Left hindlimb (tissue), 1 donor: ENCODE measurements around the gene ZNF217.
A peak's percentile ranks its signal among the peaks of the same experiment; 100 is the strongest.
"Not testable (repeated sequence)": the region's sequence is repeated elsewhere in the genome, so short reads cannot be mapped to it uniquely, and the experiment has no call there.

ENCODE experiments used
- DNase-seq: peaks from one replicate; pipeline ENCODE4 v3.0.0-alpha.2; 2018

The ZNF217 gene

DNA sequence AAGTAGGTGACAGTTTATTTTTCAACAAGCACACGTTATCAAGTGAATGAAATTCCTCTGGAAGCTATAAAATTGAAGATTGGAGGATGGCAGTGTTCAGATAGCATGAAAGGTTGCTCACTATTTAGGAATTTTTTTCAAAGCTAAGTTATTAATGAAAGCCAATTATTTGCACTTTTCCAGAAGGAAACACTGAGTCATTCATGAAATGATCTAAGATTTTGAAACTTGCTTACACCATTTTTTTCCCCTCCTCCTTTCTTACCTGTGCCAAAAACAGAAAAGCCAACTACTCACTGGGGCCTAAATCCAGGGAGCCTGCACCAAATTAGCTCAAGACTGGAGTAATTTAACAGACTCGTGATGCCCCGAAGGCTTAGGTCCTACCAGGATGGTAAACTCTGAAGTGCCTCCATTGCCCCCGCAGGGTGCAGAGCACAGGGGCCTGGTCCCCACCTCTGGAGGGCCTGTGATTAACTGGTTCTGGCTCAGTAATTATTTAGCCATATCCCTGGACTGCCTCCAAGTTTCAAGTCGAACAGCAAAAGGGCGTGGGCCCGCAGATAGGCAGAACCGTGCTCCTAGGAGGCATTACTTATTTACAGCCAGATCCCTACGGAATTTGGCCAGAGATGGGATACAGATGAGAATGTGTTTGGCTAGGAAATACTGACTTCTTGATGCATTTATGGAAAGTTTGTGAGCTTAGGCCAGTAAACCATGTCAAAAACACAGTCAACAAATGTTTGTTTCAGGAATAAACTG is 28.0 kb upstream of the ZNF217 start:
- peak; percentile 66 for DNase-seq

DNA sequence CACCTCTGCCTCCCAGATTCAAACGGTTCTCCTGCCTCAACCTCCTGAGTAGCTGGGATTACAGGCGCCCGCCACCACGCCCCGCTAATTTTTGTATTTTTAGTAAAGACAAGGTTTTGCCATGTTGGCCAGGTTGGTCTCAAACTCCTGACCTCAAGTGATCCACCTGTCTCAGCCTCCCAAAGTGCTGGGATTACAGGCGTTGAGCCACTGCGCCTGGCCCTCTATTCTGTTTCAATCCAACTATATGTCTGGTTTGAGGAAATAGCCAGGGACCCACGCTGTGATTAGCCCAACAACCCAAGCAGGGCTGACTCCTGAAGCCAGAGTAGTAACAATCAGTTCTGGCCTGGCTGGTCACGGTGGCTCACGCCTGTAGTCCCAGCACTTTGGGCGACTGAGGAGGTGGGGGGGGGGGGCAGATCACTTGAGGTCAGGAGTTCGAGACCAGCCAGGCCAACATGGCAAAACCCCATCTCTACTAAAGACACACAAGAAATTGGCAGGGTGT is 24.9 kb upstream of the ZNF217 start:
- DNase-seq = not testable (repeated sequence)

DNA sequence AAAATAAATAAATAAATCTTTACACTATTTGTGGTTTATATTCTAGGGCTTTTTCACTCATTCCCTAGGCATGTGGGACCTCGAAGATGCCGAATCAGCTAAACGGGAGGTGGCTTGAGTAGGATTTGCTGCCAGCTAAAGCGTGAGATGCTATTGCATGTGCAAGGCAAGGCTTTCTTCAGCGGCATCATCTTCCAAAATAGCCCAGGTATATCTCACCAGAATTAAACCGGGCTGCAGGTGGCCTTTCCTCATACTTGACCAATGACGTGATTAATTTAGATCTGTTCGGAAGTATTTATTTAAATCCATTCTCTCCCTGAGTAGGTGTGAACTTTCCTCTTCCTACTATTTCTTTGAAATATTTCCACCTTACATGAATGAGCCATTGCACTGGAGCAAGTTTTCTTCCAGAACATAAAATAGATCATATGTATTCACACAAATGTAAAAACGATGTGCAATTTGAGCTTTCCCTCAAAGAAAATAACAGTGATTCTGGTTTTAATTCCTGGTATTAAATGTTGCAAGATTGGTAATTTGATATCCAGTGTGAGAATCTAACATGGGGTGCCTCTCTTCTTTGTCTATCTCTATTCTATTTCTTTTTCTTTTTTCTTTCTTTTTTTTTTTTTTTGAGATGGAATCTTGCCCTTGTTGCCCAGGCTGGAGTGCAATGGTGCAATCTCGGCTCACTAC is 24.3 kb upstream of the ZNF217 start:
- no peak for DNase-seq

DNA sequence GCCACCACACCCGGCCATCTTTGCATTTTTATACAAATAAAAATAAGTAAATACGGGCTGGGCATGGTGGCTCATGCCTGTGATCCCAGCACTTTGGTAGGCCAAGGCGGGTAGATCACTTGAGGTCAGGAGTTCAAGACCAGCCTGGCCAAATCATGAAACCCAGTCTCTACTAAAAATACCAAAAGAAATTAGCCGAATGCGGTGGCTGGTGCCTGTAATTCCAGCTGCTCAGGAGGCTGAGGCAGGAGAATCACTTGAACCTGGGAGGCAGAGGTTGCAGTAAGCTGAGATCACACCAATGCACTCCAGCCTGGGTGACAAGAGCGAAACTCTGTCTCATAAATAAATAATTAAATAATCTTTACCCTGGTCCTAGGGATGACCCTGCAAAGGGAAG is 22.9 kb upstream of the ZNF217 start:
- DNase-seq = not testable (repeated sequence)

DNA sequence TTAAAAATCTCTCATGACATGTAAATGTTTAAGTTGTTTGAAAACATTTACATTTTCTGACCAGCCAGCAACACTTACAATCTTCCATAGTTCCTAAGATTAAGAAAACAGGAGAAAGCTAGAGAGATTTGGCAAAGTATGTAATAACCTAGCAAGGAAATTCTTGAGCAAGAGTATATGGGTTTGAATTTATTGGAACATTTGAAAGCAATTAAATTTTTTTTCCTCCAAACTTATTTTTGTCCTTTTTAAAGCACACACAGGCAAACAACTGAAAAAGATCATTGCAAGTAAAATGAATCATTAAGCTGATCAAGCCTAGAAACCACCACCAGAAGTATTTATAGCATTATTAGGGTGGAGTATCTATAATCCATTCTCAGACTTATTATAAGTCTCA is 20.1 kb upstream of the ZNF217 start:
- no peak for DNase-seq

DNA sequence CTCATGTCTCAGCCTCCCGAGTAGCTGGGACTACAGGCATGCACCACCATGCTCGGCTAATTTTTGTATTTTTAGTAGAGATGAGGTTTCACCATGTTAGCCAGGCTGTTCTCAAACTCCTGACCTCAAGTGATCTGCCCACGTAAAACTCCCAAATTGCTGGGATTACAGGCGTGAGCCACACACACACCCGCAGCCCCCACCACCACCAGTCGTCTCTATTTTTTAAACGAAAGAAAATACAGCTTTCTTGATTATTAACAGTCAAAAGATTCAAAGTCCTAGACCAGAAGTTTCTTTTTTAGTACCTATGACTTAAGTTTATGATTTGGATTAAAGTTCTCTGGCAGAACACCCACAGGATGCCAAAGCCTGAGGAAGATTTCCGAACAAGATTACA is 18.6 kb upstream of the ZNF217 start:
- not testable (repeated sequence) for DNase-seq

DNA sequence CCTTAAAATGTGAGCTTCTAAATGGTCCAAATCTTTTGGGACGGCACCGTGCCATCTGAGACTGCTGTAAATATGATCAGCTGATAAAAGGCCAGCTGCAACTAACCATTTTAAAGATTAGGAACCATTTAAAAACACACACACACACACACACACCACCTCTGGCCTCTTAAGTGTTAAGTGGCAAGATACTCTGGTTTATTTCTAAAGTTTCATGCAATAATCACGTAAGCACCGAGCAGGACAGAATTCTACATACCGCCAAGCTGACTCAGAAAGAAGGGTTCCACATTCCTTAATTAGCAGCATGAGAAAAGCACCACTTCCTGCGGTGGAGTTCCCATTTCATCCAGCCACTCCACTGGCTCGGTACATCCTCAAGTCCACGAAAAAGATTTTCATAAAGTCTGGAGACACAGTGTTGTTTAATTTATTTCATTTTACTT is 17.8 kb upstream of the ZNF217 start:
- DNase-seq = peak; percentile 43

DNA sequence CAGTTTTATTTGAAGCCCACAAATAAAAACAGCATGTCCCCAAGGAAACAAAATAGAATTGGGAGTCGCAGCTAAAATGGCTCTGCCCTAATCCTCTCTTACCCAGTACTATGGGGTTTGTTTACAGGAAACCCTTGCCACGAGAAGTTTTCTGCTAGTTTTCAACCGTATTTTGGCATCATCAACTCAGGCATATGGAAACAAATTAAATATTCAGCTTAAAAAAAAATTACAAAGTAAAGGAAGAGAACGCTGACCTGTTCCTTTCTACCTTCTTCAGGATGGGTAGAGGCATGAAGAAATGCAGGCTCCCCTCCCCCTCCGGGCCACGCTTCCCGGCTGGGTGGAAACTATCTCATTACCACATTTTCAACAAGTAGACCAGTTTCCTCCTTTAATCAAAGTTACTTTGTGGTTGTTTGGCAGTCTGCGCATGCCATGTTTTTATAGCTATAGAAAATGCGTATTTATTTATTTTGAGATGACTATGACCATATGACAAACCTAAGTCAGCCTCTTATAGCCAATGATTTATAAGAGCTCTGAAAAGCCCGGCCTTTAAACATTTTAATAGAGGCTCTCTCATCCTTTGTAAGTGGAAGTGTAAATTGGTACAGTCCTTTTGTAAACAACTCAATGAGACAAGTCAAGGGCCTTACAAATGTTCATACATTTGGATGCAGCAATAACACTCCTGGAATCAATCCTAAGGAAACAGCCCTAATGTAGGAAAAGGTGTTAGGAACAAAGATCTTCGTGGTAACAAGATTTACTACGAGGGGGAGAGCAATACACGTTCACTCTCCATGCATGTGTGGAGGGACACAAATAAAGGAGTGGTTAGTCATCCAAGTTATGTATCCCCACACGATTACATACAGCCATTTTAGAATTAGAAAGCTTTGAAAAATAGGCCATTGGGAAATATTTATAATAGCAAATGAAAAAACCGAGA is 16.1 kb upstream of the ZNF217 start:
- DNase-seq = peak; percentile 57

DNA sequence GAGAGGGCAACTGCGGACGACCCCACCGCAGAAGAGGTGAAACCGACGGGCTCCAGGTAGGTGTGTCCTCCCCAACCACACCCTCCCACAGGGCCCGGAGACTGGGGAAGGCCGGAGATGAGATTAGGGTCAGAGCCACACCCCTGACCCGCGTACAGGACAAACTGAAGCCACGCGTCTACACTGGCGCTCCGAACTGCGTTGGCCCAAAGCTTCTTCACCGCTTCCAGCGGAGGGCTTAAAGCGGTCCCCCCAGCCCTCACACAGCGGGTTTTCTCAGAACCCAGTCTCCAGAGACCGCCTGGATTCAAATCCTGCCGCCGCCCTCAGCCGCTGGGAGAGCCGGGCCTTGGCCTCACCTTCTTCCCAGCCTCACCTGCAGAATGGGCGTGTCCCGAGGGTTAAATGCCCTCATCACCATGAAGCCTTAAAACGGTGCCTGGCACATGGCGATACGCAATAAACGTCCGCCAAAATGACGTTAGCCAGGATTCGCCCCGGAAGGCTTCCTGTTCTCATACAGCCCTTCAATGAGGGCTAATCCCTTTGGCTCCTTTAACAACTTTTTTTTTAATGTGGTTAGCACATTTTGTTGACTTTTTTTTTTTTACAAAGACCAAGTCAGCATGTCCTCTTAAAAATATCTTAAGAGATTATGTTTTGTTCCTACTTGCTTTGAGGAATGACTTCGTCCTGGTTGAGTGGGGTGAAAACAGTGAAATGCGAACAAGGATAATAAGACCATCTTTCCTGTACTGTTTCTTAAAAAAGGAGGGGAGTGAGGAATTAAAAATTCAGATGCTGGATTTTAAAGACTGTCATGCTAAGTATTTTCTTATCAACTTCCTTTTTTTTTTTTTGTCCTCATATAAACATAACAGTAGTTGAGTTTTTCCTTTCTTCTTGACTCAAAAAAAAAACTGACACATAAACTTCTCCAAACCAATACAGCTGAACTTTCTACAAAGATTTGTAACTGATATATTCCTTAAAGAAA is 15.1 kb upstream of the ZNF217 start:
- no peak for DNase-seq

DNA sequence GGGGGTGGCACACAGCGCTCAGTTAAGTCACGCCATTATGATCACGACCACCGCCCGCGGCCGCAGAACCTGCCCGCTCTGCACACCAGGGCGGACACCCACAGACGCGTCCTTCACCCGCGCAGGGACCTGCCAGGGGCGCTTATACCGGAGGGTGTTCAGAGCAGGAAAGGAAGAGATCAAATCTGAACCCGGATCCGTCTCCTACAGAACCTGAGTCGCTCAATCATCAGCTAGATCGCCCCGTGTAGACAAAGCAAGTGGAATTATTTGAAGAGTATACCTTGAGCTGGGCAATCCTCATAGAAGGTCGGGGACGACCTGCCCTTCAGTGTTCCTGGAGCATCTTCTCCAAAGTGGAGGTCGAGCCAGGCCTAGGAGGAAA is 14.4 kb upstream of the ZNF217 start:
- DNase-seq = no peak

DNA sequence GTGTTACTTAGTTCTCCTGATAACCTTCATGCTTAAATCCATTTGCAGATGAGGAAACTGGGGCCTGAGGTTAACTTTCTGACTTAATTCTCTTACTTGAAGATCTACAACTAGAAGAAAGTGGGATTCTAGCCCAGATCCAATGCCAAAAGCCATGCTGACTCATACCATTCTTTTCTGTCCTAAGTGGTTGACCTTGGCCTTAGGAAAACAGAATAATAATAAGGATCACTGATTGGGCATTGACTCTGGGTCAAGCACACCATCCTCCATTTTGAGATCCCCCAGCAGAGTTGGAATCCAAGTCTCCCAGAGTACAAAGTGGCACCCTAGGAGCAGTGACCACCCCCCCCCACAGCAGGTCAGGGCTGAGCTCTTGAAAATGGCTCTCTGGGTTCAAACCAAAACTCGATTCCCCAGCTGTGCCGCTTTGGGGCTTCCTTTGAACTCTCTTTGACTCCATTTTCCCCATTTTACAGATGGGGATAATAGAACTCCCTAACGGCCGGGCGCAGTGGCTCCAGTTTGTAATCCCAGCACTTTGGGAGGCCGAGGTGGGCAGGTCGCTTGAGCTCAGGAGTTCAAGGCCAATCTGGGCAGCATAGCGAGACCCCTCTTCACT is 12.8 kb upstream of the ZNF217 start:
- DNase-seq = no peak

DNA sequence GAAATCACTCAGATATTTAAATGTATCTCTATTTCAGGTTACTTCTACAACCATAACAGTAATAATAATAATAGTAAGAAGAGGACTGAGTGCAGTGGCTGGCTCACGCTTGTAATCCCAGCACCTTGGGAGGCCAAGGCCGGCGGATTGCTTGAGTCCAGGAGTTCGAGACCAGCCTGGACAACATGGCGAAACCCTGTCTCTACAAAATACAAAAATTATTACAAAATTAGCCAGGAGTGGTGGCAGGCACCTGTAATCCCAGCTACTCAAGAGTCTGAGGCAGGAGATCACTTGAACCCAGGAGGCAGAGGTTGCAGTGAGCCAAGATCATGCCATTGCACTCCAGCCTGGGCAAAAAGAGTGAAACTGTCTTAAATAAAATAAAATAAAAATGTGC is 11.8 kb upstream of the ZNF217 start:
- not testable (repeated sequence) for DNase-seq

DNA sequence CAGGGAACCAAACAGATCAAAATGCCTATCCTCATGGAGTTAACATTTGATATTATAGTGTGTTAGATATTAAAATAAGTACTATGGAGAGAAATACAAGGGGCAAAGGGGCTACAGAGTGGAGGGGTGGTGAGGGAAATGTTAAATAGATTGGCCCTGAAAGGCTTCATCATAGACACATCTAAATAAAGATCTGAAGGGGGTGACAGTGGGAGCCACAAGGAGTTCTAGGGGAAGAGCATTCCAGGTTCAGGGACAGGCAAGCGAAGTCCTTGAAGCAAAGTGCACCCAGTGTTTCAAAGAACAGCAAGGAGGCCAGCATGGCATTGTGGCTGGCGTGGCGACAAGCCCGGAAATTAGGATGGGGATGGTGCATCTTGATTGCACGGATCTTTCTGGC is 11.2 kb upstream of the ZNF217 start:
- not testable (repeated sequence) for DNase-seq

DNA sequence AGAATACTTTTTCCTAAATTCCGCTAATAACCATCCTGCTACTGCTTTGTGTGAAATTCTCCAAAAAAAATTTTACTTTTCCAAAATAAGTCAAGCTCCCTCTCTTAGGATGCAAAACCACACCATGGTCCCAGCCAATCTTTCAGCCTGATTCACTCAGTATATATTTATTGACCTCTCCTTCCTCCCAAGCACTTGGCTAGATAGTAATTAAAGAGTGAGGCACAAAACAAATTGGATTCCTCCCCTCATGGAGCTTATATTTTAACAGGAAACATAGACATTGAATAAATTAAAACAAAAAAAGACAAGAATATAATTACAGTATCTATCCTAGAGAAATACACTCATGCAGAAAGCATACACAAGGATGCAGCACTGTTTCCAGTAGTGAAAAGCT is 9.0 kb upstream of the ZNF217 start:
- DNase-seq = no peak

DNA sequence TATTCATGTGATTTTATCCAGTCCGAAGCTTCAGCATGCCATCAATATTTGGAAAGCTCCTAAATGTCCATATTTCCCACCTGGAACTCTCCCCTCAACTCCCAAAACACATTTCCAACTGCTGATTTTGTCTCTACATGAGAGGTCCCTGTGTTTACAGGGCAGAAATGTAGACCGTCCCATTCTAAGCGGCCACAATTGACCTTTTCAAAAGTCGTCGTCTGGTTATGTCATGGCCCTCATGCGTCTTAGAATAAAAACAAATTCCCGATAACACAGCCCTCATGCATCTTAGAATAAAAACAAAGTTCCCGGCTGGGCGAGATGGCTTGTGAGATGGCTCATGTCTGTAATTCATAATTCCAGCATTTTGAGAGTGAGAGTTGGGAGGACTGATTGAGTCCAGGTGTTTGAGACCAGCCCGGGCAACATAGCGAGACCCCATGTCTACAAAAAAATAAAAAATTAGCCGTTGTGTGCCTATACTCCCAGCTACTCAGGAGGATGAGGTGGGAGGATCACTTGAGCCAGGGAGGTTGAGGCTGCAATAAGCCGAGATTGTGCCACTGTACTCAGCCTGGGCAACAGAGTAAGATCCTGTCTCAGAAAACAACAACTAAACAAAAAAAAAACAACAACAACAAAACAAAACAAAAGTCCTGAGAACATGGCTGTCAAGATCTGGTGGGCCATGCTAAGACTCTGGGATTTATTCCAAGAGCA is 6.4 kb upstream of the ZNF217 start:
- no peak for DNase-seq

DNA sequence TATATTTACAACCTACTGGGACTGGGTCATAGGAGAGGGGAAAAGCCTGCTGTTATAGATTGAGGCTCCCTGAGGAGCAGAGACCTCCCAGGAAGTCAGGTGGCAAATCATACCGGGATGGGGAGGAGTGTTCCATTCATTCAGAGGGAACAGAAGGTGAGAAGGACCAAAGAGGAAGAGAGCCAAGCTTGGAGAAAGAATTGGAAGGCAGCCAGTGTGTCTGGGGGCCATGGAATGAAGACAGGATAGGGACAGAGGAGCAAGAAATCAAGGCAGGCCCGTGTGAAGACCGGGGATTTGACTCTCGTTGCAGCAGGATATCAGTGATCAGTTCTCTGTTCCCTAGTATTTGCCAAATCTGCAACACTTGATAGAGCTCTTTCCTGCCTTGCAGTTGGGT is 5.7 kb upstream of the ZNF217 start:
- DNase-seq = no peak

DNA sequence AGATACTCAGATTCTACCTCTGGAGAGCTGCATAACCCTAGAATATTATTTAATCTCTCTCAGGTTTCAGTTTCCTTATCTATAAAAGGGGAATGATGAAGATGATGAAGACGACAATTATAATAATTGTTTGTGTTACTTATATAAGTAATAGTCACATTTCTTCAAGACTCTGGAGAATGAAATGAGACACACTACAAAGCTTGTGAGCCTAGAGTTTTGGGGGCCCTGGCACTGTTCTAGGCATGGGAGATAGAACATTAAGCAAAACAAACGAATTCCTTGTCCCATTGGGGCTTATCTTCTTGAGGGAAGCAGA is 5.4 kb upstream of the ZNF217 start:
- no peak for DNase-seq

DNA sequence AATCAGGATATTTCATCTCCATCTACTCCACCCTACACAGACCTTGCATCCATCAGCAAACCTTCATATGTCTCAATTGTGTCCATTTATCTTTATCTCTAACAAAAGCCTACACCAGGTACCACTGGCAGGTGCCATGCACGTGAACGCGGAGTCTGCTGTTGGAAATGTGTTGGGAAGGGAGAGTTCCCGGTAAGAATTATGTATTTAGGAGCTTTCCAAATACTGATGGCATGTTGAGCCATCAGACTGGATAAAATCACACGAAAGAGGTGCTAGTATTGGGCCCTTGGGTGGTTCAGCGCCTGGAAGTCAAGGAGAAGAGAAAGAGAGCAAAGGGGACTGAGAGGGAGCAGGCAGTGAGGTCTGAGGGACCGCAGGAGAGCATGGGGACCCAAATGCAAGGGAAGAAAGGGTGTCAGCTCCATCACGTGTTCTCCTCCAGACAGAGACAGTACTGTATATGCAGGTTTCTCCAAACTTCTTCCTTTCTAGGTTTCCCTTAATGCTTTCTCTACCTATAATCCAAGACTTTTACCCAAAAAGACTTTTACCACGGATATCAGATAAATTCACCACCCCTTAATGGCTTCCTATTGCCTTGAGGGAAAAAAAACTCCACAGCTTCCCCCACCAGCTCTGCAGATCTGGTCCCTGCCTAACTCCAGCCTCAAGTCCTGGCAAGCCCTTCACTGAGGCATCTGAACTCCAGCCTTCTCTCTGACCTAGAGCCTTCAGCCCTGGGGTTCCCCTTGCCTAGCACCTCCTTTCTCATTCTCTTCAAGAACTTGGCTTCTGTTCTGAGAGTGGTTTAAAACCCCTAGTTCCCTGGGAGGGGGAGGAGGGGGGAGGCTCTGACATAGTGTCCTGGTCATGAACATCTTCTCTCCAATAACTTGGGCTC is 4.8 kb upstream of the ZNF217 start:
- no peak for DNase-seq

DNA sequence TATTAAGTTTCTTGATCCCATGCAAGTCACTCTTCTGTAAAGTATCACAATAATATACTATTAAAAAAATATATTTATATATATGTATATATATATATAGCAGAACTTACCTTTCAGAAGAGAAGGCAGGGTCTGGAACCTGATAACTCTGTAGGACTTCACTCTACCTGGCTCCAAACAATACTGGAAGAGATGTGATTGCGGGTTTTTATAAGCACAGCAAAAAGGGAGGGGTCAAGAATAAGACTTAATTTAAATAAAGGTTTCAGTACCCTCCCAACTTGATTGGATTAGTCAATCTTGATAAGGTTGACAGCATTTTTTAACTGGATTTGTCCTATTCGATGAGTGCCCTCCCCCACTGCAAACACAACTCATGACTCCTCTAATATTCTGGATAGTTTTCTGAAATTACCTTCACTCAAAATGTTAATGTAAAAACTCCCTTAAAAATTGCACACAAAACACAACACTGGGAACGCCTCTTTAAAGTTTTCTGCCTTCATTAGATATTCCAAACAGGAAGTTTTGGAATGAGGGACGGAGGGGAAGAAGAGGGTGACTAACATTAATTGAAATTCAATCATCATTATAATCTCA is 4.0 kb upstream of the ZNF217 start:
- no peak for DNase-seq
